ENCODE data around the gene KCNJ11. TPM values are rescaled to one million over a fixed set of nuclear protein-coding genes. Genes with fewer than 3 reads are reported as not detected.
"Not testable (repeated sequence)": the region's sequence is repeated elsewhere in the genome, so short reads cannot be mapped to it uniquely, and the experiment has no call there.

KCNJ11 gene
- total and polyA plus RNA-seq, 2 of the 4 experiments (the other 2 are of a cell fraction) = not detected

DNA sequence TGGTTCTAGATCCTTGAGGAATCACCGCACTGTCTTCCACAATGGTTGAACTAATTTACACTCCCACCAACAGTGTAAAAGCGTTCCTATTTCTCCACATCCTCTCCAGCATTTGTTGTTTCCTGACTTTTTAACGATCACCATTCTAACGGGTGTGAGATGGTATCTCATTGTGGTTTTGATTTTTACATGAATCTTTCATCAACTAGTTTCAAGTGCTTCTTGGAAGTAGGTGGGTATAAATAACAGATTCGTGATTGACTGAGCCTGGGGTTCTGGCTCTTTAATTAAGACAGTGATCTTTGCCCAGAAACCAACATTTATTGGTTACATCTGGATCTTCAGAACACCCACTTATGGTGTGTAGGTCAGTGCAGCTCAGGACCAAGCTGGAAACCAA, 37.8 kb upstream of the KCNJ11 start:
- H3K9ac ChIP-seq (ENCODE audit: low read depth, low read length); intact Hi-C loops (cut with micrococcal nuclease); H3K27ac ChIP-seq (ENCODE audit: insufficient read depth, low read length); H3K36me3 ChIP-seq (ENCODE audit: control insufficient read depth, insufficient read depth, low read length); H2BK5ac ChIP-seq (ENCODE audit: low read depth, low read length, poor library complexity, severe bottlenecking); ATAC-seq (ENCODE audit: low read depth); H2BK120ac ChIP-seq (ENCODE audit: low read depth, low read length); H3K9me1 ChIP-seq (ENCODE audit: insufficient read depth, low read length); H4K91ac ChIP-seq (ENCODE audit: insufficient read depth, low read depth, low read length); H2AK9ac ChIP-seq (replicated peaks; ENCODE audit: low read depth, low read length, poor library complexity); H2AFZ ChIP-seq (replicated peaks; ENCODE audit: low read length, poor library complexity); H3K4me2 ChIP-seq (ENCODE audit: low read depth, low read length); H3K18ac ChIP-seq (ENCODE audit: low read depth, low read length); H3K23ac ChIP-seq (ENCODE audit: low read depth, low read length); H2BK20ac ChIP-seq (ENCODE audit: low read depth, low read length); H3K27me3 ChIP-seq (ENCODE audit: control insufficient read depth, insufficient read depth, low read length); H4K20me1 ChIP-seq (ENCODE audit: insufficient read depth, low read length); H3K4ac ChIP-seq (ENCODE audit: low read depth, low read length); H4K8ac ChIP-seq (ENCODE audit: low read depth in 2 of 2, low read length in 2 of 2); POLR2A ChIA-PET (ENCODE audit: unreplicated experiment); H3K56ac ChIP-seq (ENCODE audit: extremely low read depth, insufficient read depth, low read length); H3K9me3 ChIP-seq (ENCODE audit: control insufficient read depth, insufficient read depth, low read length); DNase-seq; BruUV-seq (replicated peaks); dilution Hi-C loops (cut with HindIII; ENCODE audit: low sequenced_read_pairs, unreplicated experiment); H3K14ac ChIP-seq (replicated peaks; ENCODE audit: low read depth, low read length); in situ Hi-C loops (cut with MboI; ENCODE audit: low sequenced_read_pairs); H3K79me1 ChIP-seq (ENCODE audit: low read depth in 1 of 2, low read length in 2 of 2); H3K4me3 ChIP-seq (ENCODE audit: insufficient read depth, low read depth, low read length); CTCF ChIA-PET; H2AK5ac ChIP-seq (ENCODE audit: low read depth, low read length); H2BK15ac ChIP-seq (ENCODE audit: low read depth, low read length); H4K5ac ChIP-seq (ENCODE audit: low read depth, low read length); H3K4me1 ChIP-seq (ENCODE audit: control insufficient read depth, insufficient read depth, low read length): not testable (repeated sequence)
- no CpG with 5 or more reads among the region's 5 CpGs for WGBS, 2 experiments (ENCODE audit: extremely low coverage in 2 of 2, insufficient read length in 1 of 2)
